ENCODE results near the gene GALNT12.

GALNT12 gene

GRCh38 chr9:98825414-98825813 lies 17.9 kb downstream of the GALNT12 start:
- no peak for DNase-seq (ENCODE audit: extremely low read depth, low read depth)
- TF ChIP-seq CTCF (IDR thresholded peaks at IDR 0.05; ENCODE audit: low read depth, low read length): no peak

GRCh38 chr9:98826716-98827115 lies 19.2 kb downstream of the GALNT12 start:
- TF ChIP-seq CTCF (IDR thresholded peaks at IDR 0.05; ENCODE audit: low read depth, low read length): no peak
- DNase-seq (ENCODE audit: extremely low read depth, low read depth): no peak

- TF ChIP-seq CTCF (IDR thresholded peaks at IDR 0.05; ENCODE audit: low read depth, low read length): no peak
- DNase-seq (ENCODE audit: extremely low read depth, low read depth): no peak
Measured at GRCh38 chr9:98829766-98830165, 22.3 kb downstream of the GALNT12 start.

DNA sequence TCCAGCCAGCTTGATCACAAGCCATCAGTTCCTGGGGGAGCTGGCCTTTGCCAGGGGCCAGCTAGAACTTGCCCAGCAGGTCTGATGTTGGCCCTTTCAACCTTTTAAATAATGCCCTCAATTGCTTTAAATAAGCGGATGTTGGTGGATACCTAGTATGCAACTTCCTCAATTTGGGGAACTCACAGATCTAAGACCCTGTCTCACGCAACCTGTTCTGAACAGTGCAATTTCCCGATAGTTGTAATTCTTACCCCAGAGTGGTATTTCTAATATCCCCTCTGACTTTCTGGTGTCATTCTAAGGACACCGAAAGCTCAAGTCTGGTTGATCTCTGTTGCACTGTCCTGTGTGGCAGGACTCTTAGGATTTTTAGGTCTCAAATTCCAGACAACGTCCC lies 23.1 kb downstream of the GALNT12 start:
- TF ChIP-seq CTCF (IDR thresholded peaks at IDR 0.05; ENCODE audit: low read depth, low read length): no peak
- DNase-seq (ENCODE audit: extremely low read depth, low read depth): no peak

GRCh38 chr9:98831696-98832095 lies 24.2 kb downstream of the GALNT12 start:
- TF ChIP-seq CTCF (IDR thresholded peaks at IDR 0.05; ENCODE audit: low read depth, low read length): no peak
- DNase-seq (ENCODE audit: extremely low read depth, low read depth): no peak

- TF ChIP-seq CTCF (IDR thresholded peaks at IDR 0.05; ENCODE audit: low read depth, low read length): no peak
- DNase-seq (ENCODE audit: extremely low read depth, low read depth): no peak
Measured at GRCh38 chr9:98832768-98833089, 25.3 kb downstream of the GALNT12 start.

DNA sequence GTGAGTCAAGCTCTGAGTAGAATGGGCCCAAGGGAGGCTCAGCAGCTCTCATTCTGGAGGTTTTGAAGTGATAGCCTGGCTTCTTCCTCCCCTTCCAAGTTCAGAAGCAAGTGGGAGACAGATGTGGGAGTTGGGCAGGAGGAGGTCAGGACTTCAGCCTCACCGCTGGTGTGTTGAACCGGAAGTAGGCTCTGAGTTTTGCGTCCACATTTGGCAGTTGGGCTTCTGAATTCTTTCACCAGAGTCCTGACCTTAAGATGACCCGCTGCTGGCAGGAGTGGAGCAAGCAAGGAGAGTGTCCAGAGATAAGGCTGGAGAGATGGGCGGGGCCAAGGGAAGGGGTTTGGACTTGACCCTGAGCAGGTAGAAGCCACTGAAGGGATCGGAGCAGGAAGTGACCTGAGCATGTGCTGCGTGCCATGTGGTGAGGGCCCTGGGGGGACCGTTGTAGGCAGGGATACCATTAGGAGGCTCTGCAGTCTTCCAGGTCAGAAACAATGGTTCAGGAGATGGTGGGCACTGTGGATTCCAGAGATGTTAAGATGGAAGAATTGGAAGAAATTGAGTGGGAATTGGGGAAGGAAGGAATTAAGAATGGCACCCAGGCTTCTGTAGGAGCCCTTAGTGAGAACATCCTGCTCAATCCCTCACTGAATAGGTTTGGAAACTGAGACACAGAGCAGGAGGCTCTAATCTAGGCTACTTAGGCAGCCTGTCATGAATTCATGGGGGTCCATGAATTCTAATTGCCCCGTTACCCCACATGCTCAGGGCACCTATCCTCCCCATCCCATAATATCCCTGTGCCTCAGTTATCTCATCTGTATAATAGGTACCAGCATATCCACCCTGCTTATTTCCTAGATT lies 25.9 kb downstream of the GALNT12 start:
- no peak for DNase-seq (ENCODE audit: extremely low read depth, low read depth)

More for the DNA sequence above, 25.9 kb downstream of the GALNT12 start:
- no peak for TF ChIP-seq CTCF (IDR thresholded peaks at IDR 0.05; ENCODE audit: low read depth, low read length)
